ENCODE data around the gene PTPN21. TPM values are rescaled to one million over a fixed set of nuclear protein-coding genes. Genes with fewer than 3 reads are reported as not detected.
"Not testable (repeated sequence)": the region's sequence is repeated elsewhere in the genome, so short reads cannot be mapped to it uniquely, and the experiment has no call there.

The PTPN21 gene
- total RNA-seq, 2 experiments from 2014 or later: 0.17 TPM; not detected in 1

DNA sequence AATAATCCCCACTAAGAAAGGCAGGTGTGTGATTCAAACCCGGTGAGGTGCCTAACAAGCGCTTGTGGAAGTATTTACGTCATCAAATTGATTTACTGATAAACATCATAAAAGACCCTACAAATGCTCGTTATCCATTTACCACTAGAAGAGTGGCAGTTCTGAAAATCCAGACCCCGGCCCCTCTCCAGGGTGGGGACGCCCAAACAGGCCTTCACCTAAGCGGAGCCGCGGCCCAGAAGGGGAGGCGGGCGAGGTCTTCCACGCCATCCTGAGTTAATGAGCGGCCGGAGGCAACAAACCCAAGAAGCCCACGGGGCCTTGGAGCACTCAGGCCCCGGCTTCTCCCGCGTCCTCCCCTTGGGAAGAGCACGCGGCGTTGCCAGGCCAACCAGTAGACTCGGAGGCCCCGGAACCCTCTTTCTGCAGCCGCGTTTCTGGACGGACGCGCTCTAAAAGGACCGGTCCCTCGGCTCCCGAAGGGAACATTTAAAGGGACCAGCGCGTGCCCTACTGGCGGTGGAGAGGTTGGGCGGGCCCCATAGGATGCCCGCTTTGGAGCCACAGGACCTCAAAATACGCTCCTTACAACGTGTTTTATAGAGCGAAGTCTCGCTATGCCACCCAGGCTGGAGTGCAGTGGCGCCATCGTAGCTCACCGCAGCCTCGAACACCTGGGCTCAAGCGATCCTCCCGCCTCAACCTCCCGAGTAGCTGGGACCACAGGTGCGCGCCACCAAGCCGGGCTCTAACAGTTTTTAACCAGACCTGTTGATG is 3.5 kb downstream of the PTPN21 start:
- CTCF ChIA-PET: interaction anchor here (1.3 kb wide), 1 partner anchor 60 kb away, joined by 6 read pairs; no protein-coding TSS in a partner anchor
- Mint-ChIP-seq H3K36me3 (ENCODE audit: low read depth) (no peaks in the 10 kb centered on the region), H3K4me3 (peak overlapping the region; percentile 74), H3K9me3 (no peaks in the 10 kb centered on the region), H3K27me3 (ENCODE audit: low read depth) (peaks cover 29% of the 10 kb centered on the region), H3K4me1 (ENCODE audit: low read depth) (peaks cover 14% of the 10 kb centered on the region), H3K27ac (no peak overlapping the region)
- DNase-seq: peak; percentile 67
- intact Hi-C loops (cut with micrococcal nuclease): loop anchor here (1.0 kb wide), 1 partner anchor 11 kb away; no protein-coding TSS in a partner anchor

DNA sequence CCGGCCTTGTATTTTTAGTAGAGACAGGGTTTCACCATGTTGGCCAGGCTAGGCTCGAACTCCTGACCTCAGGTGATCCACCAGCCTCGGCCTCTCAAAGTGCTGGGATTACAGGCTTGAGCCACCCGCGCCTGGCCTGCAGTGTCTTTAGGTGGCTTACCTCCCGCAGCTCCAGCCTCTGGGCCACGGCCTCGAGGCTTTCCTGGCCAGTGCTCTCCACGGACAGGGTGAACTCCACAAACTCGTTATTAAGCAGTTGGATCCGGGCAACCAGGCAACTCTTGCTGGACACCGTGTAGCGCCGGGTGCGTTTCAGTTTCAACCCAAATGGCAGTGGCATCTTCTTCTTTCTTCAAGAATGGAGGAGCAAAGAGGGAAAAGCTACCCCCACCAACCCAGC is 4.7 kb downstream of the PTPN21 start:
- CTCF ChIA-PET: no interaction called here
- Mint-ChIP-seq H3K9me3 (no peaks in the 10 kb centered on the region), H3K36me3 (ENCODE audit: low read depth) (no peaks in the 10 kb centered on the region), H3K4me3 (no peak overlapping the region), H3K4me1 (ENCODE audit: low read depth) (peaks cover 10% of the 10 kb centered on the region), H3K27me3 (ENCODE audit: low read depth) (peaks cover 18% of the 10 kb centered on the region), H3K27ac (no peak overlapping the region)
- DNase-seq: no peak
- intact Hi-C loops (cut with micrococcal nuclease): no loop called here

- CTCF ChIA-PET: no interaction called here
- no peak for DNase-seq
- intact Hi-C loops (cut with micrococcal nuclease): no loop called here
- no peak overlapping the region for H3K4me3 Mint-ChIP-seq
- H3K36me3 Mint-ChIP-seq (ENCODE audit: low read depth): no peaks in the 10 kb centered on the region
- no peaks in the 10 kb centered on the region for H3K9me3 Mint-ChIP-seq
- H3K27ac Mint-ChIP-seq: no peak overlapping the region
- peaks cover 4% of the 10 kb centered on the region for H3K4me1 Mint-ChIP-seq (ENCODE audit: low read depth)
- H3K27me3 Mint-ChIP-seq (ENCODE audit: low read depth): peaks cover 7% of the 10 kb centered on the region
Observed at GRCh38 chr14:88547386-88547780, 7.4 kb downstream of the PTPN21 start.

GRCh38 chr14:88546621-88547385 is 8.0 kb downstream of the PTPN21 start:
- H3K36me3 Mint-ChIP-seq (ENCODE audit: low read depth): no peaks in the 10 kb centered on the region
- no peak overlapping the region for H3K27ac Mint-ChIP-seq
- H3K27me3 Mint-ChIP-seq (ENCODE audit: low read depth): peaks cover 2% of the 10 kb centered on the region
- DNase-seq: no peak
- no peaks in the 10 kb centered on the region for H3K9me3 Mint-ChIP-seq
- intact Hi-C loops (cut with micrococcal nuclease): no loop called here
- H3K4me1 Mint-ChIP-seq (ENCODE audit: low read depth): peaks cover under 1% of the 10 kb centered on the region
- H3K4me3 Mint-ChIP-seq: no peak overlapping the region
- CTCF ChIA-PET: no interaction called here

- Mint-ChIP-seq H3K36me3 (ENCODE audit: low read depth) (no peaks in the 10 kb centered on the region), H3K4me3 (no peak overlapping the region), H3K4me1 (ENCODE audit: low read depth) (no peaks in the 10 kb centered on the region), H3K27ac (no peak overlapping the region), H3K27me3 (ENCODE audit: low read depth) (peaks cover 4% of the 10 kb centered on the region), H3K9me3 (no peaks in the 10 kb centered on the region)
- DNase-seq: no peak
- CTCF ChIA-PET: no interaction called here
- intact Hi-C loops (cut with micrococcal nuclease): no loop called here
Observed at GRCh38 chr14:88545256-88545655, 9.6 kb downstream of the PTPN21 start.

DNA sequence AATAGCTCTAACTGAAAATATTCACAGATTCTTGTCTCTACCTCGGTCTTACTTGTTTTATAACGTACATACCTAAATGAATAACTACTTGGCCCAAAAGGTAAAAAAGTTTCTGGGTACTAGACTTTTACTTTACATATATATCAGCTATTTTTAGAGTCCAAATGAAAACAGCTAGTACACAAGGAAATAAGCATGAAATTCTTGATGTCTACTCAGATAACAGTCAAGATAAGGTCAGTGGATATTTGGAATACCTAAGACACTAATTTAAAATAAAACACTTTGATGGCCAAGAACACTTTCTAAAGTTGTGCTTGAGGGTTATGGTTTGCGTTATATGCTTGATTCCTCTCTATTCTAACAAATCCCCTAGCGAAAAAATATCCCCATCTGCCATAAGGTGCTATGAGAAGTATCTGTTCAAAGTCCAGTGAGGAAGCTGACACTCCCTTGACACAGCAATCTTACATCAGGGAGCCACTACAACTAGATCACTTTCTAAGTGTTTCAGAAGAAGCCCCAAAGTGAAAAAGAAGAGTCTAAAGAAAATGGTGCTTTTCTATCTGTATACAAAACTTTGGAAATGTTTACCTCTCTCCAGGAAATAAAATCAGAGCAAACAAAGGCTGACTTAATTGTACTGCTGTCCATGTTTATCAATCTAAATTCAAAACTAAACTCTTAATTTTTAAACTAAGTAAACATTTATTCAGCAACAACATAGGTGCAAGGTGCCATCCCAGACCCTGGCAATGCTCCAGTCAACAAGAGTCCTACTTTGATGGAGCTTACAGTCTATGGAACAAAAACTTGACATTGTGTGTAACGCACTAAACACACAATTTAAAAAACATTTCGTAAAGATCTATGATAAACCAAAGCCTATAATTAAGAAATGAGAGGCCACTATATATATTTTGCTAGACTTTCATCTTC is 11.7 kb downstream of the PTPN21 start:
- Mint-ChIP-seq H3K27me3 (ENCODE audit: low read depth) (peaks cover 4% of the 10 kb centered on the region), H3K9me3 (no peaks in the 10 kb centered on the region), H3K4me3 (no peak overlapping the region), H3K4me1 (ENCODE audit: low read depth) (no peaks in the 10 kb centered on the region), H3K27ac (no peak overlapping the region), H3K36me3 (ENCODE audit: low read depth) (no peaks in the 10 kb centered on the region)
- CTCF ChIA-PET: no interaction called here
- intact Hi-C loops (cut with micrococcal nuclease): no loop called here
- no peak for DNase-seq

DNA sequence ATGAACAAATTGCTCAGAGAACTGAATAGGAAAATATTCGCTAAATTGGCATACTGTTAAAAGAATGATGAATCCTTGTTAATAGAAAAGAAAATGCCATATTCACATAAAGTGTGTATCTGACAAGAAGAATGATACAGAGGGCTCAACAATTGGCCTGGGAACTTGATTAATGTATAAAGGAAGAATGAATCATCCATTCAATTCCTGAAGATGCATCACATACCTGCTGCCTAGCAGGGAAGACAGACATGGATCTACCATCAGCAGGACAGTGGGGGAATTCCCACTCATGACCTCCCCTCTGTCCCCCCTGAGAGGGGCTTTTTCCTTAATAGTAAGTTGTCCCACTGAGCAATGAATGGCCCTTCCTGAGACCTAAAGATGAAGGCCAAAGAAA is 13.5 kb downstream of the PTPN21 start:
- intact Hi-C loops (cut with micrococcal nuclease): no loop called here
- CTCF ChIA-PET: no interaction called here

DNA sequence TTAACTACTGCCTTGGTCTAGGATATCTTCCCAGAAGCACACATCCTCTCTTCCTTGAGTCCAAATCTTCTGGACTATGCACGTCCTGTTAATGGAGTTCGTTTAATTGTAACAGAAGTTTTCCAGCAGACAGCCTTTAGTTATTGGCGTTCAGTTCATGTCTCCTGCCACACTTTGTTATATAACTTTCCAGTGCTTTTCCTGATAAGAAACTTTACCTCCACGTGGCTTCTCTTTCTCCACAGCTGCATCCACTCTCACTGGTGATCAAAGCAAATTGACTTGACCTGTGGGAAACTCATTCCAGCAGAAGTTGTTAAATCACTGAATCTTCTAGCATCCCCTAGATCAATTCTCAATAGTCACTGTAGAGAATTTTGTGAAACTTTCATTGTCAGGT is 19.0 kb downstream of the PTPN21 start:
- H3K9me3 Mint-ChIP-seq: no peaks in the 10 kb centered on the region
- H3K27me3 Mint-ChIP-seq (ENCODE audit: low read depth): no peaks in the 10 kb centered on the region
- H3K4me1 Mint-ChIP-seq (ENCODE audit: low read depth): no peaks in the 10 kb centered on the region
- H3K27ac Mint-ChIP-seq: no peak overlapping the region
- no peak for DNase-seq
- no peaks in the 10 kb centered on the region for H3K36me3 Mint-ChIP-seq (ENCODE audit: low read depth)
- intact Hi-C loops (cut with micrococcal nuclease): no loop called here
- CTCF ChIA-PET: no interaction called here
- no peak overlapping the region for H3K4me3 Mint-ChIP-seq

More for the DNA sequence above, 13.5 kb downstream of the PTPN21 start:
- Mint-ChIP-seq H3K4me3 (no peak overlapping the region), H3K27ac (no peak overlapping the region), H3K4me1 (ENCODE audit: low read depth) (no peaks in the 10 kb centered on the region), H3K36me3 (ENCODE audit: low read depth) (no peaks in the 10 kb centered on the region), H3K27me3 (ENCODE audit: low read depth) (peaks cover 4% of the 10 kb centered on the region), H3K9me3 (no peaks in the 10 kb centered on the region)
- DNase-seq: no peak

DNA sequence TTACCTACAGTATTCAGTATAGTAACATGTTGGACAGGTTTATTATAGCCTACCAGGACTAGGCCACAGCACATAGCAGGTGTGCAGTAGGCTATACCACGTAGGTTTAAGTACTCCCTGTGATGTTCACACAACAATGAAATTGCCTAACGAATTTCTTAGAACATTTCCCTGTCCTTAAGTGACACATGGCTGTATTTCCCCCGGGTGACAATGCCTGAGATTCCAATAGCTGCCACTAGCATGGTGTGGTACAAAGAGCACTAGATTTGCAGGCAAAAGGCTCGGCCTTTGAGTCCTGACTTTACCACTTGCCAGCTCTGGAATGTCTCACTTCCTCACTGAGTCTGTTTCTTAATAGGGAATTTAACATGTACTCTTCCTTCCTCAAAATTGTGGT is 19.7 kb downstream of the PTPN21 start:
- no peak for DNase-seq
- intact Hi-C loops (cut with micrococcal nuclease): no loop called here
- H3K27ac Mint-ChIP-seq: no peak overlapping the region
- H3K4me3 Mint-ChIP-seq: no peak overlapping the region
- H3K9me3 Mint-ChIP-seq: peaks cover 2% of the 10 kb centered on the region
- CTCF ChIA-PET: no interaction called here
- H3K36me3 Mint-ChIP-seq (ENCODE audit: low read depth): no peaks in the 10 kb centered on the region
- peaks cover 2% of the 10 kb centered on the region for H3K27me3 Mint-ChIP-seq (ENCODE audit: low read depth)
- no peaks in the 10 kb centered on the region for H3K4me1 Mint-ChIP-seq (ENCODE audit: low read depth)

GRCh38 chr14:88533064-88533602 is 21.7 kb downstream of the PTPN21 start:
- Mint-ChIP-seq H3K9me3 (peaks cover 4% of the 10 kb centered on the region), H3K27me3 (ENCODE audit: low read depth) (peaks cover 8% of the 10 kb centered on the region), H3K27ac (no peak overlapping the region), H3K4me3 (no peak overlapping the region), H3K36me3 (ENCODE audit: low read depth) (no peaks in the 10 kb centered on the region), H3K4me1 (ENCODE audit: low read depth) (no peaks in the 10 kb centered on the region)
- intact Hi-C loops (cut with micrococcal nuclease): no loop called here
- CTCF ChIA-PET: no interaction called here
- no peak for DNase-seq

DNA sequence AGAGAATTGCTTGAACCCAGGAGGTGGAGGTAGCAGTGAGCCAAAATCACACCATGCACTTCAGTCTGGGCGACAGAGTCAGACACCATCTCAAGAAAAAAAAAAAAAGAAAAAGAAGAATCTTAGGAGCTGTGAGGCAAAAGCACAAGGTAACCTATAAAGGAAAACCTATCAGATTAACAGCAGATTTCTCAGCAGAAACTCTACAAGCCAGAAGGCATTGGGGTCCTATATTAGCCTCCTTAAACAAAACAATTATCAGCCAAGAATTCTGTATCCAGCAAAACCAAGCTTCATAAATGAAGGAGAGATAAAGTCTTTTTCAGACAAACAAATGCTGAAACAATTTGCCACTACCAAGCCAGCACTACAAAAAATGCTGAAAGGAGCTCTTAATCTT is 24.9 kb downstream of the PTPN21 start:
- H3K27ac Mint-ChIP-seq; H3K36me3 Mint-ChIP-seq (ENCODE audit: low read depth); CTCF ChIA-PET; intact Hi-C loops (cut with micrococcal nuclease); DNase-seq; H3K4me3 Mint-ChIP-seq; H3K4me1 Mint-ChIP-seq (ENCODE audit: low read depth); H3K9me3 Mint-ChIP-seq: not testable (repeated sequence)
- H3K27me3 Mint-ChIP-seq (ENCODE audit: low read depth): peaks cover 15% of the 10 kb centered on the region

DNA sequence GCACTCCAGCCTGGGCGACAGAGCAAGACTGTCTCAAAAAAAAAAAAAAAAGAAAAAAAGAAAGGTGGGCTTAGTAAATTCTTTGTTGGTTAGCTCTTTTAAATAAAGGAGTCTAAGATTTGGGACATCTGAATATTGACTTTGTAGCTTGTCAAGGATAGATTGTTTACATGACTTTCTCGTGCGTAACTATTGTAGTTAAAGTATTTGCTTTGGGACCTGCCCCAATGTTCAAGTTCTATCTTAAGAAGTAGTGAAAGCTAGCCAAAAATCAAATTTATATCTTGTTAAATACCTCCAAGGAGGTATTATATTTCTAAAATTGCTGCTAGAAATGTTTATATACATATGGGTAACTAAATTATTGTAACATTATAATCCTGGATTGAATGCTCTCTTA is 32.4 kb downstream of the PTPN21 start:
- intact Hi-C loops (cut with micrococcal nuclease): no loop called here
- Mint-ChIP-seq H3K4me3 (no peak overlapping the region), H3K9me3 (no peaks in the 10 kb centered on the region), H3K36me3 (ENCODE audit: low read depth) (no peaks in the 10 kb centered on the region), H3K27me3 (ENCODE audit: low read depth) (peaks cover 14% of the 10 kb centered on the region), H3K27ac (no peak overlapping the region), H3K4me1 (ENCODE audit: low read depth) (no peaks in the 10 kb centered on the region)
- CTCF ChIA-PET: interaction anchor here (1.0 kb wide), 1 partner anchor 33 kb away, joined by 5 read pairs; no protein-coding TSS in a partner anchor
- no peak for DNase-seq
